ENCODE results near the gene YTHDC2.

DNA sequence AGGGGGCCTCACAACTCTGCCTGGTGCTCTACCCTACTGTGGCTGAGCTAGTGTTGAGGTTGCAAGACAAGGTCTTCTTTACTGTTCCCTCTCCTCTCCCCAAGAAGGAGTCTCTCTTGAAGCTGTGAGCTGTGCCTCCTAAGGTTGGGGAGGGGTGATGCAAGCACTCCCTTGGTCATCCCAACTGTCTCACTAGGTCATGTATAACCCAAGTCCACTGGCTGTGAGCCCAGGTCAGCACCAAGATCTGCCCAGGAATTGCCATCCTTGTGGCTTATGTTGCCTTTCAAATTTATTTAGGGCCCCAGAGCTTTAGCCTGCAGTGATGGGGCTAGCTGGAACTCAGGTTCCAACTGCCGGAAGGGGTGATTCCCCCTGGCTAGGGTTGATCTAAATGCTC lies 10.3 kb upstream of the YTHDC2 start:
- TF ChIP-seq EZH2 (IDR thresholded peaks at IDR 0.05; ENCODE audit: insufficient read depth, poor library complexity, severe bottlenecking) (no peak), EZH2phosphoT487 (IDR thresholded peaks at IDR 0.05; ENCODE audit: insufficient read depth, low read depth) (no peak)

Data from GM23248 (cell line).